ENCODE results near the gene CEPT1. TPM values are rescaled to one million over a fixed set of nuclear protein-coding genes. Genes with fewer than 3 reads are reported as not detected.

The CEPT1 gene
- polyA plus RNA-seq, 4 donors = 41.9 to 55.9 (median 46.0) TPM

- no peak for DNase-seq (ENCODE audit: low read depth in 4 of 4, low spot score in 2 of 4)
Observed at GRCh38 chr1:111192074-111192473, 52.1 kb downstream of the CEPT1 start.

DNA sequence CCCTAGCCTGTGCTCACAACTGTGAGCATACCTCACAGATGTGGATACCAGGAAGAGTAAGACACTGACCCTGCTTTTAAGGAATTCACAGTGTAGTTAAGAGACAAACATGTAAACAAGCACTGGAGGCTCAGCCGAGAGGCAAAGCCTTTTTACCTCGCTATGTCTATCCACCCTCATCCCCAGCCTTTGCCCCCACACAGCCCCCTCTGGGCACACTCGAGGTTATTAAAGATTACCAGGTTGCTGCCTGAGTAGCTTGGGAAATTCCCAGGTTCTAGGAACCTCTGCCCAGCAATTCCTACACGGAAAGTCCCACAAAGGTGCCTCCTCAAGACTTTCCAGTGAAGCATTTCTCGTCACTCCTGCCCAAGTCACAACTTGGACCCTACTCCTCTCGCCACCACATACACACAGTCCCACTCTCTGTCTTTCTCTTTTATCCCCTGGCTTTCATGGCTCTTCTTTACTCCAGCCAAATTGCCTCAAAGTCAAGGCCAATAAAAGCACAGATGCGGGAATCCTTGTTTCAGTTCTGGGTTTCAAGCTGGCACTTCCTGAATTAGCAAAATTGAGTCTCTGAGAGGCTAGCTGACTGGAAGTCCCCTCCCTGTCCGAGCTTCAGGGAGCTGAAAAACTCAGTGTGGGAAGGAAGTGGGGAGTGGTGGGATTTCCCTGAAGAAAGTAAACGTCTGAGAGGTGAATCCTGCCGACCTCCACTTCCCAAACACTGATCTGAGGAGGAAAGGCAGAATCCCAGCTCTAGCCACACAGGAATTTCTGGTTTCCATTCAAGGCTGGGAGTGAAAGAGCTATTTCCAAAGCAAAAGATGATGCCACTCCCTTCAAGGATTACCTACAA, 52.9 kb downstream of the CEPT1 start:
- DNase-seq (ENCODE audit: low read depth in 4 of 4, low spot score in 2 of 4) = no peak

GRCh38 chr1:111193712-111194480, 53.9 kb downstream of the CEPT1 start:
- DNase-seq (ENCODE audit: low read depth in 4 of 4, low spot score in 2 of 4) = no peak

- no peak for DNase-seq (ENCODE audit: low read depth in 4 of 4, low spot score in 2 of 4)
Observed at GRCh38 chr1:111195002-111195684, 55.1 kb downstream of the CEPT1 start.

DNA sequence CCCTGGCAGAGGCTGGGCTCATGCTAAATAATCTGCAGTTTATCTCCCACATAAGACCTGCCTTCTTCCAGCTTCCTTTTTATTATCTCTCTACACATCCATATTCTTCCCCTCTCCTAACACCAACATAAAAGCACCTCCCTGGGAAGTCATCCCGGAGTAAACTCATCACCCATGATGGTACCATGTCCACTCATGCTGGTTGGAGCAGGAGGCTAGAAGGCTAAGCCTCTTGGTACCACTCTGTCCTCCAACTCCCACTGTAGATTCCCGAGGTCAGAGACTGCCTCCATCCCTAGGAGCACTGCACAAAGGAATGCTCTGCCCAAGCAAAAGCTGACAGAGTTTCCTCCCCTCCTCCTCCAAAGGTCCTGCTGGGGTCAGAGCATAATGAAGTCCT, 56.2 kb downstream of the CEPT1 start:
- no peak for DNase-seq (ENCODE audit: low read depth in 4 of 4, low spot score in 2 of 4)

GRCh38 chr1:111197598-111198284, 57.7 kb downstream of the CEPT1 start:
- DNase-seq (ENCODE audit: low read depth in 4 of 4, low spot score in 2 of 4) = no peak

GRCh38 chr1:111198836-111199235, 58.8 kb downstream of the CEPT1 start:
- no peak for DNase-seq (ENCODE audit: low read depth in 4 of 4, low spot score in 2 of 4)

GRCh38 chr1:111199329-111199728, 59.3 kb downstream of the CEPT1 start:
- no peak for DNase-seq (ENCODE audit: low read depth in 4 of 4, low spot score in 2 of 4)

GRCh38 chr1:111199881-111200801, 60.1 kb downstream of the CEPT1 start, which contains the start of gene DENND2D:
Gene DENND2D (minus strand): TSS chr1:111200646. CDS start chr1:111200459, 187 bp downstream.
- DNase-seq (ENCODE audit: low read depth in 4 of 4, low spot score in 2 of 4) = no peak

GRCh38 chr1:111200802-111201161, 60.8 kb downstream of the CEPT1 start:
- DNase-seq (ENCODE audit: low read depth in 4 of 4, low spot score in 2 of 4) = no peak

DNA sequence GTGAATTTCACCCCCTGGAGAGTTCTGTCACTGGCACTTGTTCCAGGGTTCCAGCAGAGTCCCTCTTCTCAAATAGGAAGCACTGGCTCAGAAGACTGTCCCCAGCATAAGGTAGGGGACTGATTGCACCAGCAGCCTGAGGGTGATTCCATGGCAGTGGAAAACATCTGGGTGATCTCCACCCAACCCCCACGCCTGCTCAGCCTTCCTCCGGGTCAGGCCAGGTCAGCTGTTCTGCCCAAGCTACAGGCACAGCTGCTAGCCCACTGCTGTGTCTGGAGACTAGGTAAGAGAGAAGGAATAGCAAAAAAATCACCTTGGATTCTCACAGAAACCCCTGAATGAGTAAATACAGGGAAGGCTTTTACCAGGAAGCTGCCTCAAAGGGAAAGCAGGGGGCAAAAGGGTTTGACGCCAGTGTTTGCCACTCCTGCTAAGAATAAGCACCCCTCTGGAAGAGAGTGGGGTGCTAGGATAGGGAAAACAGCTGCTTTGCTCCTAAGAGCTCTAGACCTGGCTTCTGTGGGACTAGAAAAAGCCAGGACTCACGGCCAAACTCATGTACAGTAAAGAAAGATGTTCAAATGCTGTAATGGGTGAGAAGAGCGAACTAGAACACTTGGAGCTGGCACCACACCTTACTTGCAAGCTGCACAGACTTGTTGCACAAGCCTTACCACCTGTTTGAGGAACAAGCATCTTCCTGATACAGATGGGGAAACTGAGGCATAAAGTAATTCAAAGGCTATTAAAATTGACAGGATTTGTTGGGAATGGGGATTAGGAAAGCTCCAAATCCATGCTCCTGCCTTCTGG, 61.5 kb downstream of the CEPT1 start:
- no peak for DNase-seq (ENCODE audit: low read depth in 4 of 4, low spot score in 2 of 4)

DNA sequence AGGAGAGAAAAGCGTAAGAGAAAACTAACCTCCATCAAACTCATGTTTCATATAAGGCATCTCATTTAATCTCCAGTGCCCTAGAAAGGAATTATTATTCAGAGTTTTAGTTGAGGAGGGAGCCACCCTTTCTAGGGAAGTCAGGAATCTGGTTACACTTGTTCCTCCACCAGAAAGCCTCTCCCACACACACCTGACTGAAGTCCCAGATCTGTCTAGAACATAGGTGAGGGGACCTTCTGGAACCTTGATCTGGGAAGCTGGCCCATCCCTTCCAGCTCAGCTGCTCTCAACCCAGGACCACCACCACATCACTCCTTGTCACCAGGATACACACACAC, 62.3 kb downstream of the CEPT1 start:
- DNase-seq (ENCODE audit: low read depth in 4 of 4, low spot score in 2 of 4) = no peak

GRCh38 chr1:111202707-111203623, 62.9 kb downstream of the CEPT1 start:
- no peak for DNase-seq (ENCODE audit: low read depth in 4 of 4, low spot score in 2 of 4)

DNA sequence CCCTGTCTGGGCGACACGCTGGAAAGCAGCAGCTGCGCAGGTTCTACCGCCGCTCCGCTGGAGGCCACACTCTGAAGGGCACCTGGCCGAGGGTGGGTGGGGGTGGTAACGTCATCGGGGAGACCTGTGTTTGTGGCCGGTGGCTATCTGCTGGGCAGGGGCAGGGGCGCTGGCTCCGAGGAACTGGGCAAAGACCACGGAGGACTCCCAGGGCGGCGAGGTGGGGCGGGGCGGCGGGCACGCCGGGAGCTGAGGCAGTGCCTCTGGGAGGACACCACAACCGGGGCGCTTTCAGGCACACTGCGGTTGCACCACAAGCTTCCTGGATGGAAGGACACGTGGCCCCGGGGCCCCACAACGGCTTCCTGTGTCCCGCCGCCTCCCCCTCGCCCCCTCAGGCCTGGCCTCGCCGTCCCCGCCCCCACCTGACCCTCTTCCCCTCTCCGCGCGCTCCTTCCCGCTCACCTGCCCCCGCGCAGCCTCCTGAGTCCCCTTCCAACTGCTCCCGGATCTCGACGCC, 63.7 kb downstream of the CEPT1 start:
- DNase-seq (ENCODE audit: low read depth in 4 of 4, low spot score in 2 of 4) = peak in 1 of 4 donors; percentile 8

DNA sequence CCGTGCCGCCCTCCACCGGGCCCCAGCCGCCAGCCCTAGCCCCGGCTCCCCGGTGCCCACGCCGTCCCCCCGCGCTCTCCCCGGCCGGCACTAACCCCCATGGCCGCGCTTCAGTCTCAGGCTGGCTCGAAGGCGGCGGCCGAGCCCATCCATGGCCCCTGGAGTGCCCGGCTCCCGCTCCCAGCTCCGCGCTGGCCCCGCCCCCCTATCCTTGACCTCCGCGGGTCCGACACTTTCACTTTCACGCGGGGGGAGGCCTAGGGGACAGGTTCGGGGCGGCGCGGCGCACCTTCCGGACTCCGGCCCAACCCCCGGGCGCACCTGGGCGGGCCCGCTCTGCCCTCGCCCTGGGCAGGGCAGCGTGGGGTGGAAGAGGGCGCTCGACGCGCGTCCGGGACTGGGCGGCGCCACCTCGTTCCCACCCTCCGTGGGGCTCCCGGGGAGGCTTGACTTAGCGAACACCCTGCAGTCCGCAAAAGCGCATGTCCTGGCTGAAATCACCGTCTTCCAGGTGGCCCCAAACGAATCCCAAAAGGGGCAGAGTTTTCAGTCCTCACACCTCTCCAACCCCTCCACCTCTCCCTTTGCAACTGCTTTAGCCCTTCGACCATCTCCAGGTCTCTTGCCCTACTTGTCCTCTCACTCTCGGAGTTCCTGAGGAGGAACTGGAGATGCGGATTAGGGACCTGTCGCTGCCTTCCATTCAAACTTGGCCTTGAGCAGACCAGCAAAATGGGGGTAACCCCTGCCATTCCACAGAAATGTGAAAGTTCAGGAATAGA, 64.4 kb downstream of the CEPT1 start:
- peak in 1 of 4 donors; percentile 3 for DNase-seq (ENCODE audit: low read depth in 4 of 4, low spot score in 2 of 4)

DNA sequence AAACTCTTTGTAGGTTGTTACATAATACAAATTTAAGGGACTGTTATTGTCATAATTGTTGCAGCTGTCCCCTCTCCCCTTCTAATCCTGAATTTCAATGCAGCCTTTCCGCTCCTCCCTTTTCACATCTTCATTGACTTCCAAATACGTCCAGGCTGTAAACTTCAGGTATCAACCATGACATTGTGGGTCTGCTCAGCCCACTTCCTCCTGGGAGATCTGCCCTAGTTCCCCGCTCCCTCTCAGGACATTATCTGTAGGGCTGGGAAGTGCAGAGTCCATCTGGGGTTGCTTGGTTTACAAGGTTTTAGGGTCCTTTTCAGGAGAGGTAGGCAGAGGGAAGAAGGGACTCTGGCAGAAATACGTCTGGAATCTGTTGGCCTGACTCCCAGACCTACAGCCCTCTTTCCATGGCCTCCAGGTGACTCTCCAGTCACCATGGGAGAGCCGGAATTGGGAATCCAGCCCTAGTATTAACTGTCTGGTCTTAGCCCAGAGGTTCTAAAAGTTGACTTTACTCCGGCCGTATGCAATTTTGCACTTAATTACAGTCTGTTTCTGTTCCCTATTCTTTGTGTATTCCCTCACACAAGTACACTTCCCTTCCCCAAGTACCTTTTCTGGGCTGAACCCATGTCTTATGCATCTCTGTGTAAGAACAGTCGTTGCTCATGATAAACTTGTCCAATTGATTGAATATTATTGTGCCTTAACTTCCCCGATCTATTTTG, 65.1 kb downstream of the CEPT1 start:
- DNase-seq (ENCODE audit: low read depth in 4 of 4, low spot score in 2 of 4) = no peak
